HG03432 (cell line): Measurements from ENCODE around the gene RIPK4.

Experiments
- ATAC-seq: cut with Tn5 transposase; IDR thresholded peaks from one replicate; pipeline ENCODE4 v1.9.1; 2021; ENCODE audit warnings: mild to moderate bottlenecking, moderate library complexity; ENCODE audit not compliant: unreplicated experiment

The RIPK4 gene

GRCh38 chr21:41769933-41770332 is 3.1 kb upstream of the RIPK4 start:
- ATAC-seq: no peak

GRCh38 chr21:41769521-41769920 is 2.7 kb upstream of the RIPK4 start:
- no peak for ATAC-seq

GRCh38 chr21:41769111-41769510 is 2.3 kb upstream of the RIPK4 start:
- ATAC-seq: no peak

- no peak for ATAC-seq
Observed at GRCh38 chr21:41768437-41769042, 1.7 kb upstream of the RIPK4 start.

- ATAC-seq: no peak
Observed at GRCh38 chr21:41767606-41768436, 969 bp upstream of the RIPK4 start.

GRCh38 chr21:41765973-41766882 is 624 bp downstream of the RIPK4 start:
- ATAC-seq: no peak

- ATAC-seq: no peak
Observed at GRCh38 chr21:41765420-41765821, 1.4 kb downstream of the RIPK4 start.

GRCh38 chr21:41764558-41765419 is 2.1 kb downstream of the RIPK4 start:
- ATAC-seq: no peak

- ATAC-seq: no peak
Observed at GRCh38 chr21:41763996-41764395, 2.9 kb downstream of the RIPK4 start.

- ATAC-seq: no peak
Observed at GRCh38 chr21:41763398-41763931, 3.4 kb downstream of the RIPK4 start.

- no peak for ATAC-seq
Observed at GRCh38 chr21:41762753-41763152, 4.1 kb downstream of the RIPK4 start.

- ATAC-seq: no peak
Observed at GRCh38 chr21:41761934-41762635, 4.8 kb downstream of the RIPK4 start.

- no peak for ATAC-seq
Observed at GRCh38 chr21:41761211-41761933, 5.5 kb downstream of the RIPK4 start.

- no peak for ATAC-seq
Observed at GRCh38 chr21:41760411-41760810, 6.4 kb downstream of the RIPK4 start.

- ATAC-seq: no peak
Observed at GRCh38 chr21:41759926-41760325, 6.9 kb downstream of the RIPK4 start.

- ATAC-seq: no peak
Observed at GRCh38 chr21:41759214-41759840, 7.5 kb downstream of the RIPK4 start.

- ATAC-seq: no peak
Observed at GRCh38 chr21:41758550-41758949, 8.3 kb downstream of the RIPK4 start.

GRCh38 chr21:41755934-41756773 is 10.7 kb downstream of the RIPK4 start:
- no peak for ATAC-seq
